Stimulated activated CD4-positive, alpha-beta T cell treated with anti-CD3 and anti-CD28 coated beads, TNF-alpha, amount 100 ng/mL, for 1 hour (primary cell): ENCODE measurements around the gene JMJD4.

Experiments used
- DNase-seq, 3 donors: peaks; one replicate each; pipeline ENCODE4 v3.0.0-alpha.2; 2020; ENCODE audit warnings: low read depth in 3 of 3, low spot score in 1 of 3

The JMJD4 gene

GRCh38 chr1:227753999-227754711 is 19.1 kb upstream of the JMJD4 start:
- DNase-seq = no peak

GRCh38 chr1:227749916-227750710 is 15.0 kb upstream of the JMJD4 start:
- no peak for DNase-seq

GRCh38 chr1:227749225-227749624 is 14.1 kb upstream of the JMJD4 start:
- no peak for DNase-seq

GRCh38 chr1:227748496-227749182 is 13.5 kb upstream of the JMJD4 start:
- DNase-seq = no peak

- DNase-seq = no peak
Measured at GRCh38 chr1:227747948-227748495, 12.9 kb upstream of the JMJD4 start.

- no peak for DNase-seq
Measured at GRCh38 chr1:227747382-227747781, 12.3 kb upstream of the JMJD4 start.

GRCh38 chr1:227746676-227747075 is 11.6 kb upstream of the JMJD4 start:
- no peak for DNase-seq

- no peak for DNase-seq
Measured at GRCh38 chr1:227745568-227746265, 10.6 kb upstream of the JMJD4 start.

- DNase-seq = no peak
Measured at GRCh38 chr1:227744668-227745067, 9.6 kb upstream of the JMJD4 start.

- DNase-seq = no peak
Measured at GRCh38 chr1:227742738-227743715, 7.9 kb upstream of the JMJD4 start.

- DNase-seq = no peak
Measured at GRCh38 chr1:227741166-227741870, 6.2 kb upstream of the JMJD4 start.

- DNase-seq = no peak
Measured at GRCh38 chr1:227740401-227740960, 5.4 kb upstream of the JMJD4 start.

GRCh38 chr1:227739636-227740035 is 4.5 kb upstream of the JMJD4 start:
- no peak for DNase-seq

GRCh38 chr1:227738820-227739219 is 3.7 kb upstream of the JMJD4 start:
- DNase-seq = no peak

- DNase-seq = no peak
Measured at GRCh38 chr1:227736814-227737432, 1.8 kb upstream of the JMJD4 start.

- DNase-seq = no peak
Measured at GRCh38 chr1:227735539-227736285, 610 bp upstream of the JMJD4 start.

GRCh38 chr1:227734546-227734855 is 601 bp downstream of the JMJD4 start:
- DNase-seq = no peak
